WERI-Rb-1 (cell line): ENCODE data around the gene CDCP1.

Experiments used
- DNase-seq: peaks from one replicate; pipeline ENCODE4 v3.0.0-alpha.2; 2020
- H3K27ac ChIP-seq: fragments of 250-450 bp; sonication (Bioruptor Pico); 2 replicates; pipeline ENCODE4 v1.5.1; 2020; ENCODE audit warnings: mild to moderate bottlenecking, moderate library complexity
- H3K27me3 ChIP-seq: fragments of 250-450 bp; sonication (Bioruptor Pico); 2 replicates; pipeline ENCODE4 v1.5.1; 2021; ENCODE audit warnings: mild to moderate bottlenecking, low read depth, moderate library complexity; ENCODE audit not compliant: insufficient read depth, severe bottlenecking
- H3K36me3 ChIP-seq: fragments of 250-450 bp; sonication (Bioruptor Pico); 2 replicates; pipeline ENCODE4 v1.5.1; 2020; ENCODE audit warnings: mild to moderate bottlenecking, moderate library complexity
- H3K4me3 ChIP-seq: 2 replicates; pipeline ENCODE4 v1.5.1; 2011; ENCODE audit warnings: low read depth, mild to moderate bottlenecking, control low read depth, low read length
- H3K9me3 ChIP-seq: fragments of 250-450 bp; sonication (Bioruptor Pico); 2 replicates; pipeline ENCODE4 v1.5.1; 2021; ENCODE audit warnings: mild to moderate bottlenecking, moderate library complexity; ENCODE audit not compliant: severe bottlenecking
- TF ChIP-seq, protein P1 (sequence below): IDR thresholded peaks from 2 replicates; pipeline ENCODE4 v1.5.1; 2011; ENCODE audit warnings: low read depth, mild to moderate bottlenecking, control low read depth, inconsistent platforms, low read length

Gene CDCP1

DNA sequence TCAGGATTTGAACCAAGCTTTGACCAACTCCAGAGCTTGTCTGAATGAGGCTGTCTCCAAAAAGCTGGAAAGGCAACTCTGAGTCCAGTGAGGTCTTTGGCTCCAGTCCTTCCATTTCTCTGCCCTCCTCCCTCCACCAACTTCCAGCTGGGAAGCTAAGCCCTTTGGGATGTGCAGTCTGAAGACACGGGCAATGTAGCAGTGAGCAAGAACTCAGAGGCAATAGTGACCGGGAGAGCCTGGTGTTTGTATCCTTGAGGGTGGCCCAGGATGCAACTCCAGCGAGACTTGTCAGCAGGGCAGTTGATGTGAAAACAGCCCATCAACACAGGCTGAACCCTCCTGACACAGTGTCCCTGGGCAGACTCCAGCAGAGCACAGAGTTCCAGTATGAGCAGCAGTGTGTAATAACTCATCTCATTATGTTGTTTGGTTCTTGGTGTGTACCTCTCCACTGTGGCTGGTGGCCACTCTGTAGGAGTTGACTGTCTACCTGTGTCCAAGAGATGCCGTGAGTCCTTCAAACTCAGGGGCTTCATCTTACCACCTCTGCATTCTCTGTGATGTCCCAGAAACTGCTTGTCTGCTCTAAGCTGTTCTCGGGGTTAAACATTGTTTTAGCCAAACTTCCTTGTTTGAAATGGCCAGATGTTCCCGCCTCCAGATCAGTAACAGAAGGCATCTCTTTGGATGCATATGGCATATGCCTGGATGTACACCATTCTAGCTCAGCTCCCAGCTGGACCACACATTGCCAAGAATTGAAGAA lies 6.6 kb downstream of the CDCP1 start:
- no peaks in the 10 kb centered on the region for H3K27me3 ChIP-seq
- H3K9me3 ChIP-seq = no peaks in the 10 kb centered on the region
- no peak for DNase-seq
- no peak overlapping the region for H3K4me3 ChIP-seq
- no peaks in the 10 kb centered on the region for H3K36me3 ChIP-seq
- H3K27ac ChIP-seq = no peak overlapping the region
- TF ChIP-seq, protein P1, sequence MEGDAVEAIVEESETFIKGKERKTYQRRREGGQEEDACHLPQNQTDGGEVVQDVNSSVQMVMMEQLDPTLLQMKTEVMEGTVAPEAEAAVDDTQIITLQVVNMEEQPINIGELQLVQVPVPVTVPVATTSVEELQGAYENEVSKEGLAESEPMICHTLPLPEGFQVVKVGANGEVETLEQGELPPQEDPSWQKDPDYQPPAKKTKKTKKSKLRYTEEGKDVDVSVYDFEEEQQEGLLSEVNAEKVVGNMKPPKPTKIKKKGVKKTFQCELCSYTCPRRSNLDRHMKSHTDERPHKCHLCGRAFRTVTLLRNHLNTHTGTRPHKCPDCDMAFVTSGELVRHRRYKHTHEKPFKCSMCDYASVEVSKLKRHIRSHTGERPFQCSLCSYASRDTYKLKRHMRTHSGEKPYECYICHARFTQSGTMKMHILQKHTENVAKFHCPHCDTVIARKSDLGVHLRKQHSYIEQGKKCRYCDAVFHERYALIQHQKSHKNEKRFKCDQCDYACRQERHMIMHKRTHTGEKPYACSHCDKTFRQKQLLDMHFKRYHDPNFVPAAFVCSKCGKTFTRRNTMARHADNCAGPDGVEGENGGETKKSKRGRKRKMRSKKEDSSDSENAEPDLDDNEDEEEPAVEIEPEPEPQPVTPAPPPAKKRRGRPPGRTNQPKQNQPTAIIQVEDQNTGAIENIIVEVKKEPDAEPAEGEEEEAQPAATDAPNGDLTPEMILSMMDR = no peak

DNA sequence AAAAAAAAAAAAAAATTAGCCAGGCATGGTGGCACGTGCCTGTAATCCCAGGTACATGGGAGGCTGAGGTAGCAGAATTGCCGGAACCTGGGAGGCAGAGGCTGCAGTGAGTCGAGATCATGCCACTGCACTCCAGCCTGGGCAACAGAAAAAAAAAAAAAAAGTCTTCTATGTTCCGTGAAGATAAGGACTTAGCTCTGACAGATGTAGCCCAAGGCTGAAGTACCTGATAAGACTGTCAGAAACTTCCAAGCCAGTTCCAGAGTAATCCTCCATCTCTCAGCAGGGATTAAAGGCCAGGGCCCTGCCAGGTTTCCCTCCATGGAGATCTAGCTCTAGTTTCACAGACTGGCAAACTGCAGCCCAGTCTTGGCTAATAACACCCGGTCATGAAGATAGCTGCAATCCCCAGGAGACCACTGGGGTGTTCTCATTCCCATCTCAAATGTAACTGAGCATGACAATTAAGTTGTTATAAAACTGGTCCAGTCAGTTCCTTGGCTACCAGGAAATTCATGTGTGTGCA lies 8.5 kb downstream of the CDCP1 start:
- H3K4me3 ChIP-seq = no peak overlapping the region
- no peaks in the 10 kb centered on the region for H3K9me3 ChIP-seq
- H3K27me3 ChIP-seq = no peaks in the 10 kb centered on the region
- H3K36me3 ChIP-seq = no peaks in the 10 kb centered on the region
- peak; percentile 14 for DNase-seq
- H3K27ac ChIP-seq = no peak overlapping the region
- TF ChIP-seq, protein P1 = no peak

GRCh38 chr3:45135959-45136358 lies 10.2 kb downstream of the CDCP1 start:
- Histone ChIP-seq H3K9me3 (no peaks in the 10 kb centered on the region), H3K27me3 (no peaks in the 10 kb centered on the region), H3K27ac (no peak overlapping the region), H3K36me3 (no peaks in the 10 kb centered on the region), H3K4me3 (no peak overlapping the region)
- TF ChIP-seq, protein P1 = no peak
- no peak for DNase-seq

DNA sequence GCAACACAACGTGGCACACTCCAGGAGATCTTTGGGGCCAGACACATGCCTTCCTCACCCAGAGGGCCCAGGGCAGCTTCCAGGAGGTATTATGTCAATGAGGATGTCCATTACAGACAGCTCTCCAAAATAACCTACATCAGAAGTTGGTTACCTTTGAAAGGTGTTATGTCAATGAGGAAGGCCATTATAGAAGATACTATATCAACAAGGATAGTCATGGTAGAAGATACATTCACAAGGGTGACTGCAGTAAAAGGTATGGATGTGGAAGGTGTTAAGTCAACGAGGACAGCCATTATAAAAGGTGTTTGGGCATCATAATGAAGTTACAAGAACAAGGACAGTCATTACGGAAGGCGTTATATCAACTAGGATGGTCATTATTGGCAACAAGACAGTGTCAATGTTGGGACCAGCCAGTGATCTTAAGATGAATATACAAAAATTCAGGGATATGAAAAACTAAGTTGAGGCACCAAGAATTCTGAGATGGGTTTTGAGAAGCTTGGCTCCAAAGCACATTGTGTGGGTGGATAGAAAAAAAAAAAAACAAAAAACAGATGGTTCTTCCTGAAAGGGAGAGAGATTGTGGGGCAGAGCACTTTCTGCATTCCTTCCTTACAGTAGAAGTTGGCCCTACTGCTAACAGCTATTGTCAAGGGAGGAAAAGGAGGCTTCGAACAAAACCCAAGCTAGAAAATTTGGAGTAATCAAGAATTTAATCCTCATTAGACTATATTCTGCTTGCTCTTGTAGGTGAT lies 11.2 kb downstream of the CDCP1 start:
- DNase-seq = no peak
- Histone ChIP-seq H3K9me3 (no peaks in the 10 kb centered on the region), H3K36me3 (no peaks in the 10 kb centered on the region), H3K27ac (no peak overlapping the region), H3K27me3 (no peaks in the 10 kb centered on the region), H3K4me3 (no peak overlapping the region)
- TF ChIP-seq, protein P1 = no peak

DNA sequence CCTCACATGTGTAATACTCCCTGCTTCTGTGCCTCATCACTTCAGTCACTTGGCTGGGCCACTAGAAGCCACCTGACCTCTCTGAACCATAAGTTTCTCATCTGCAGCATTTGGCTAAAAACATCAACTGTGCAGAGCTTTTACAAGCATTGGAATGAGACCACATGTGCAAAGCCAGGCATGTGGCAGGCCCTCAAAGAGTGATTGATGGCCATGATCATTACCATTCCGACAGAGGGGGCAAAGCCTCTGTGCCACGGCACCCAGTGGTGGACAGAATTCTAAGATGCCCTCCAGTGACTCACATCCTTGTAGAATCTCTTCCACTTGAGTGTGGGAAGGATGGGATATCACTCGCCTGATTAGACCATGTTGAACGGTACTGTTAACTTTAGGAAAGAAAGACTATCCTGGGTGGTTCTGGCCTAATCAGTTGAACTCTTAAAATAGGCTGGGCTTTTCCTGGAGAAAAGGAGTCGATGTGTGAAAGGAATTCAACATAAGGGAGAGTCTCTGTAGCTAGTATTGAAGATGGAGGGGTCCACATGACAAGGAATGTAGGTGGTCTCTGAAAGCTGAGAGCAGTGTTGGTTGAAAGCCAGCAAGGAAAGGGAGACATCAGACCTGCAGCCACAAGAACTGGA lies 13.5 kb downstream of the CDCP1 start:
- TF ChIP-seq, protein P1 = no peak
- H3K27me3 ChIP-seq = no peaks in the 10 kb centered on the region
- H3K36me3 ChIP-seq = no peaks in the 10 kb centered on the region
- no peaks in the 10 kb centered on the region for H3K9me3 ChIP-seq
- H3K27ac ChIP-seq = no peak overlapping the region
- no peak overlapping the region for H3K4me3 ChIP-seq
- no peak for DNase-seq
